Skin epidermis (tissue), 12 donors: ENCODE data around the gene PLCXD3.

Source experiments
- H3K27ac ChIP-seq, 21 experiments: fragments of 200-600 bp; sonication (generic) in 11 of 21; one replicate each; pipeline ENCODE4 v1.5.0; 2020; ENCODE audit warnings: mild to moderate bottlenecking in 3 of 21, inconsistent platforms in 2 of 21, moderate library complexity in 2 of 21
- H3K4me3 ChIP-seq, 7 experiments: fragments of 200-600 bp; sonication (generic) in 2 of 7; one replicate each; pipeline ENCODE4 v1.5.0; 2020; ENCODE audit warnings: inconsistent platforms in 2 of 7, mild to moderate bottlenecking in 2 of 7, moderate library complexity in 1 of 7

PLCXD3 gene

GRCh38 chr5:41510176-41510831 is at the start of gene PLCXD3:
Gene PLCXD3, minus strand, starts transcription at chr5:41510601. Its CDS starts 75 bp downstream, at chr5:41510526.
- Histone ChIP-seq H3K4me3 (peak within 1 kb of the TSS in 5 of 7 experiments; percentile 4 to 26 (median 16)), H3K27ac (no peak within 1 kb of the TSS)

- Histone ChIP-seq H3K27ac (no peak overlapping the region), H3K4me3 (no peak overlapping the region)
Measured at GRCh38 chr5:41559184-41559583, 48.8 kb upstream of the PLCXD3 start.

- no peak overlapping the region for H3K27ac ChIP-seq
- H3K4me3 ChIP-seq, result no peak overlapping the region
Measured at GRCh38 chr5:41558295-41558694, 47.9 kb upstream of the PLCXD3 start.

- H3K4me3 ChIP-seq, result no peak overlapping the region
- H3K27ac ChIP-seq, result no peak overlapping the region
Measured at GRCh38 chr5:41547991-41548390, 37.6 kb upstream of the PLCXD3 start.

GRCh38 chr5:41542183-41542582 is 31.8 kb upstream of the PLCXD3 start:
- no peak overlapping the region for H3K4me3 ChIP-seq
- no peak overlapping the region for H3K27ac ChIP-seq

- H3K4me3 ChIP-seq, result no peak overlapping the region
- H3K27ac ChIP-seq, result no peak overlapping the region
Measured at GRCh38 chr5:41539454-41539853, 29.1 kb upstream of the PLCXD3 start.

- no peak overlapping the region for H3K4me3 ChIP-seq
- no peak overlapping the region for H3K27ac ChIP-seq
Measured at GRCh38 chr5:41537581-41537980, 27.2 kb upstream of the PLCXD3 start.

GRCh38 chr5:41532485-41532884 is 22.1 kb upstream of the PLCXD3 start:
- no peak overlapping the region for H3K4me3 ChIP-seq
- H3K27ac ChIP-seq, result no peak overlapping the region

GRCh38 chr5:41527201-41527779 is 16.9 kb upstream of the PLCXD3 start:
- H3K4me3 ChIP-seq, result no peak overlapping the region
- H3K27ac ChIP-seq, result no peak overlapping the region

- Histone ChIP-seq H3K4me3 (no peak overlapping the region), H3K27ac (no peak overlapping the region)
Measured at GRCh38 chr5:41526699-41527098, 16.3 kb upstream of the PLCXD3 start.

GRCh38 chr5:41524174-41524573 is 13.8 kb upstream of the PLCXD3 start:
- no peak overlapping the region for H3K27ac ChIP-seq
- H3K4me3 ChIP-seq, result no peak overlapping the region

- H3K27ac ChIP-seq, result no peak overlapping the region
- H3K4me3 ChIP-seq, result no peak overlapping the region
Measured at GRCh38 chr5:41522193-41522786, 11.9 kb upstream of the PLCXD3 start.

GRCh38 chr5:41519801-41520200 is 9.4 kb upstream of the PLCXD3 start:
- Histone ChIP-seq H3K4me3 (no peak overlapping the region), H3K27ac (no peak overlapping the region)

GRCh38 chr5:41517909-41518308 is 7.5 kb upstream of the PLCXD3 start:
- no peak overlapping the region for H3K4me3 ChIP-seq
- no peak overlapping the region for H3K27ac ChIP-seq

- no peak overlapping the region for H3K27ac ChIP-seq
- no peak overlapping the region for H3K4me3 ChIP-seq
Measured at GRCh38 chr5:41511241-41511640, 840 bp upstream of the PLCXD3 start.

GRCh38 chr5:41509399-41510175 is 814 bp downstream of the PLCXD3 start:
- Histone ChIP-seq H3K27ac (no peak overlapping the region), H3K4me3 (peak overlapping the region in 3 of 7 experiments; percentile 16 to 26 (median 18))

GRCh38 chr5:41508696-41509398 is 1.6 kb downstream of the PLCXD3 start:
- H3K4me3 ChIP-seq, result no peak overlapping the region
- H3K27ac ChIP-seq, result no peak overlapping the region

GRCh38 chr5:41508186-41508585 is 2.2 kb downstream of the PLCXD3 start:
- no peak overlapping the region for H3K27ac ChIP-seq
- H3K4me3 ChIP-seq, result no peak overlapping the region

GRCh38 chr5:41507501-41507900 is 2.9 kb downstream of the PLCXD3 start:
- H3K27ac ChIP-seq, result no peak overlapping the region
- H3K4me3 ChIP-seq, result no peak overlapping the region

GRCh38 chr5:41503860-41504259 is 6.5 kb downstream of the PLCXD3 start:
- Histone ChIP-seq H3K27ac (no peak overlapping the region), H3K4me3 (no peak overlapping the region)
